HG03139 (cell line): ENCODE results near the gene HINFP.
"Not testable (repeated sequence)": the region's sequence is repeated elsewhere in the genome, so short reads cannot be mapped to it uniquely, and the experiment has no call there.

Experiments
- ATAC-seq: cut with Tn5 transposase; IDR thresholded peaks from one replicate; pipeline ENCODE4 v1.9.1; 2021; ENCODE audit not compliant: unreplicated experiment

The HINFP gene

GRCh38 chr11:119100246-119100970, 21.0 kb upstream of the HINFP start:
- no peak for ATAC-seq

GRCh38 chr11:119100994-119101758, 20.2 kb upstream of the HINFP start:
- ATAC-seq: peak; percentile 22

GRCh38 chr11:119101759-119102423, 19.5 kb upstream of the HINFP start, which contains the start of gene DPAGT1:
TSS of gene DPAGT1 (minus strand) at chr11:119101853. CDS start at chr11:119101655, 198 bp downstream.
- peak; percentile 72 for ATAC-seq

- not testable (repeated sequence) for ATAC-seq
Measured at GRCh38 chr11:119103161-119103664, 18.2 kb upstream of the HINFP start.

- no peak for ATAC-seq
Measured at GRCh38 chr11:119103793-119104192, 17.6 kb upstream of the HINFP start.

GRCh38 chr11:119106564-119107537, 14.5 kb upstream of the HINFP start, which contains the start of gene C2CD2L:
TSS of gene C2CD2L (plus strand) at chr11:119107344. CDS start at chr11:119107742, 398 bp downstream.
- peak; percentile 71 for ATAC-seq

- peak; percentile 14 for ATAC-seq
Measured at GRCh38 chr11:119107538-119108145, 13.7 kb upstream of the HINFP start.

GRCh38 chr11:119108146-119108856, 13.1 kb upstream of the HINFP start:
- no peak for ATAC-seq

GRCh38 chr11:119108857-119109221, 12.5 kb upstream of the HINFP start:
- ATAC-seq: no peak

GRCh38 chr11:119109843-119110242, 11.5 kb upstream of the HINFP start:
- no peak for ATAC-seq

GRCh38 chr11:119110439-119110838, 10.9 kb upstream of the HINFP start:
- ATAC-seq: no peak

GRCh38 chr11:119111361-119111925, 9.9 kb upstream of the HINFP start:
- no peak for ATAC-seq

GRCh38 chr11:119112314-119113020, 8.9 kb upstream of the HINFP start:
- ATAC-seq: no peak

- ATAC-seq: no peak
Measured at GRCh38 chr11:119113716-119114115, 7.7 kb upstream of the HINFP start.

GRCh38 chr11:119114351-119114750, 7.0 kb upstream of the HINFP start:
- no peak for ATAC-seq

GRCh38 chr11:119115484-119116234, 5.7 kb upstream of the HINFP start:
- no peak for ATAC-seq

- no peak for ATAC-seq
Measured at GRCh38 chr11:119116235-119116594, 5.2 kb upstream of the HINFP start.

GRCh38 chr11:119116601-119117000, 4.8 kb upstream of the HINFP start:
- no peak for ATAC-seq
